Measurements from ENCODE around the gene NTRK1.
A peak's percentile ranks its signal among the peaks of the same experiment; 100 is the strongest.

The NTRK1 gene

DNA sequence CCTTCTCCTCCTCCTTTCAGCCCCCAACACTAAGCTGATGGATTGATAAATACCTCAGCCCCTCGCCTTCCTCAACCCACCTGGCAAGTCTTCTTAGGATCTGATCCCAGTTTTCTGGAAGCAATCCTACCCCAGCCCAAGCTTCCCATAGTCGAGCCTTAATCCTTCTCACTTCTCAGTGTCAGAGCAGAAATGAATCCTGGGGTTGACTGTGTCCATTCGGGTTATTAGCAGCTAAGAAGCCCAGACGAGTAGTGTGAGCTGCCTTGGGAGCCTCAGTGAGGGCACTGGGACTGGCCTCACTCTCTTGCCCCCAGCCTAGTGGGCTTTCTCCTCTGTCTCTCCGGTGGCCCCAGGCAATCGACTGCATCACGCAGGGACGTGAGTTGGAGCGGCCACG lies 20.4 kb downstream of the NTRK1 start:
- DNase-seq (ENCODE audit: low read depth) = no peak

DNA sequence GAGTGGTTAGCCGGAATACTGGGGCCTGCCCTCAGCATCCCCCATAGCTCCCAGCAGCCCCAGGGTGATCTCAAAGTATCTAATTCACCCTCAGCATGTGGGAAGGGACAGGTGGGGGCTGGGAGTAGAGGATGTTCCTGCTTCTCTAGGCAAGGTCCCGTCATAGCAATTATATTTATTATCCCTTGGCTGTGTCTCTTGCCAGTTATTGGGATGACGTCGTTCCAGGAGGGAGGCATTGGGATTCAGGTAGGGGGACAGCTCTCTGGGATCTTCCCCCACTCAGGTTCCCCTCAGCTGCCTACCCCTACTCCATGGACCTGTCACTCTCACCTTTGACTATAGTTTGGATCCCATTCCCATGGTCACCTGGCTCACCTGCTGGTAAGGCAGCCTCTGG lies 21.0 kb downstream of the NTRK1 start:
- no peak for DNase-seq (ENCODE audit: low read depth)

DNA sequence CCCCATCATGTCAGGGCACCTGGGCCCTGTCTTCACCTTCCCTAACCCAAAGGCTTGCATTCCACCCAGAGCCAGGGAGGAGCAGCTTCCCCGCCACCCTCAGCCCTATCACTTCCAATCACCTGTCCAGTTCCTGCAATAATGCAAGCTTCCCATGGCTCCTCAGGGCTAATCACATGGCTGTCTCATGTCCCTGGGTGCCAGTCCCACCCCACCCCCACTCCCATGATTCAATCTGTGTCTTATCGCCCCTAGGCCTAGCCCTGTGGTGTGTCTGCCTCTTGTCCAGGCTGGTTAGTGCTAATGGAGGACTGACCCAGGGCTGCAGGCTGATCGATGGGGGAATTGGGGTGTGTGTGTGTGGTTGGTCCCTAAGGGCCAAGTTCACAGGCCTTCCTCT lies 21.9 kb downstream of the NTRK1 start:
- no peak for DNase-seq (ENCODE audit: low read depth)

DNA sequence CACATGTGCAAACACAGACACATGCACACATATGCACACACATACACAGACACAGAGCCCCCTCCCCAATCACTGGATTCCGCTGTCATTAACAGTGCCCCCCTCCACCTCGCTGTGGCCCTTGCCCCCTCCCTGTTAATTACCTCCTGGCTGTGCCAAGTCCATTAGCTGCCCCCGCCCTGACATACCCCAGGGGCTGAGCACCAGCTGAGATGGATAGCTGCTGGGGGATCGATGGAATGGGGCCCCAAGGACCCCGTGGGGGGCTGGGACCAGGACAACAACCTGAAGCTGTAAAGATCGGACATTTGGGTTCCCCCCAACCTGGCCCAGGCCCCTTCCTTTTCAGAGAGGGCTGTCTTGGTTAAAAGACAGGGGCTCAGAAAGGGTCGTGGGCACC lies 23.3 kb downstream of the NTRK1 start:
- DNase-seq (ENCODE audit: low read depth) = no peak

DNA sequence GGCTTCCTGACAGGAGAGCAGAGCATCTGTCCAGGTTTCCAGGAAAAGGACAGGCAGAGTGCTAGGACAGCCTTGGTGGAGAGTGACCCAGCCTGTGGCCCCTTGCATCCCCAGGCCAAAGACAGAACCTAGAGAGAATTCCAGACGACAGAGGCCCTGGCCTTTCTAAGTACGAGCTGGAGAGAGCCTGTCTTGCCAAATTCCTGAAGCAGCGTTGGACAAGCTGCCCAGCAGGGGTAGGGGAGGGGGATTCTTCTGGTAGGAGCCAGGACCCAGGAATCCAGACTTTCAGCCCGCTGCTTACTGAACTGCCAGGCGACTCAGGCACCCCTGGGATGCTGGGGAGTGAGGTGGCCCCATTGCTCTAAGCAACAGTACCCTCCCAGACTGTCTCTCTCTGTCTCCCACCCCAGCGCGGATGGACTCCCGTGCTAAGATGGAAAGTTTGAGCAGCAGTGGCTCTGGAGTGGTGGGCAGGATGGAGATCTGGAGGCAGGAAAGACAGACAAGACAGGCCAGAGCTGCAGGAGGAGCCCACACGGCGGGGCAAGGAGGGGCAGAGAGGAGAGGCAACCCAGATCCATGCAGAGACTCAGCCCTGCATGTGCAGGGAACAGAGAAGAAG lies 24.0 kb downstream of the NTRK1 start:
- no peak for DNase-seq (ENCODE audit: low read depth)

DNA sequence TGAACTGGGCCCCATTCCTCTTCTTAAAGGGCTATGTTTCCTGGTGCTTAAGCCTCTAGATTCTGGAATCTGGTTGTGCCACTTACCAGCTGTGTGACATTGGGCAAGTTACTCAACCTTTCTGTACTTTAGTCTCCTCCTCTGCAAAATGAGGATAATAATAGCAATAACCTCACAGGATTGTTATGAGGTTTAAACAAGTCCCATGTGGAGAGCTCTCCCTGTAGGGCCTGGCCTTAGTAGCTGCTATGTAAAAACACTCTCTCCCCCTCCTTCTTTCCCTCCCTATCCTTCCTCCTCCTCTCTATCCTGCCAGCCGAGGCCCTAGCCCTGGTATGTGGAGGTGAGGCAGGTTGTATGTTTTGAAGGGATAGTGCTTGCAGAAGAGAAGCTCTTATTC lies 24.6 kb downstream of the NTRK1 start:
- no peak for DNase-seq (ENCODE audit: low read depth)

DNA sequence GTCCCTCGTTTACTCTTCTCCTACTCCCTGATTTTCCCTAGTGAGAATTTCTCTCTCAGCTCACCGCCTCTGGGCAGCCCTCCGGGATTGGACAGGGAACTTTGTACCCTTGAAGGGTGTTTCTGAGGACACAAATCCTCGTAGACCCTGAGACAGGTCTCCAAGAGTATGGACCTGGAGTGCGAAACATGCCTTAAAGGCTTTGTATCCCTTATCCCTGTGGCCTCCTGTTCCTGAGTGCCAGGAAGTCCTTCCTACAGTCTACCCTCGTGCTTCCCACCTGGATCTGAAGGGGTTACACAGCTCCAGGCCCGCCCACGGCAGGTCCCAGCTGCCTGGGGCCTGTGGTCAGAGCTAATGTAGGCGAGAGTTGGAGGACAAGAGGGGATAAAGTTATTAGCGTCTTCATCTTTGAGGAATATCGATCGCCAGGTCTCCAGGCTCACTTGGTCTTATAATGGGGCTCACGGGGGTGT lies 25.3 kb downstream of the NTRK1 start:
- DNase-seq (ENCODE audit: low read depth) = no peak

DNA sequence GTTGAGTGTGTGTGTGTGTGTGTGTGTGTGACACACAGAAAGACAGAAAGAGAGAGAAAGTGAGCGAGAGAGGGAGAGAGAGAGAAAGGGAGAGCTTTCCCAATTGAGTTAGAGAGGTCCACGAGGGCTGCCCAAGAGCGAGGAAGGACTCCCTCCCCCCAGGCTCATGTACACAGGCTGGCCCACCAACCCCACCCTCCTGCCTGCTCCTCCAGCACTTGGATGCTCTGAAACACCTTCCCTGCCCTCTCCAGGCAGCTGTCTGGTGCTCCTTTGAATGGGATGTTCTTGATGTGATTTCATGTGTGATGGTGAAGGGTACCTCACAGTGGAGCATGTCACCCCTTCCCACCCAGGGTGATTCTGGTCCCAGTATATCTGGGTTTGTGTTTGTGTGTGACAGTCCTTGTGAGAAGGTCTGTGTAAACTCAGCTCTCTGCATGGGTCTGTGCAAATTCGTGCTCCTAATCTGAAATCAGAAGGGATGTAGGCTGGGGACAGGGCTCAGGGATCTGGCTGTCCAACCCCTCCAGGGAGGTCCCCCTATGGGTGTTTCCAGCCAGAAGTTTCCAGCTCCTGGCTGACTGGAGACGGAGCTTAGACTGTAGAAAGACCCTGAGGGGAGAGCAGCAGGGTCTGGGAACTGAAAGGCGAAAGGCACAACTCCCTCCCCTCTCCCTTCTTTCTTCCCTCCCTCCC lies 26.1 kb downstream of the NTRK1 start:
- no peak for DNase-seq (ENCODE audit: low read depth)

DNA sequence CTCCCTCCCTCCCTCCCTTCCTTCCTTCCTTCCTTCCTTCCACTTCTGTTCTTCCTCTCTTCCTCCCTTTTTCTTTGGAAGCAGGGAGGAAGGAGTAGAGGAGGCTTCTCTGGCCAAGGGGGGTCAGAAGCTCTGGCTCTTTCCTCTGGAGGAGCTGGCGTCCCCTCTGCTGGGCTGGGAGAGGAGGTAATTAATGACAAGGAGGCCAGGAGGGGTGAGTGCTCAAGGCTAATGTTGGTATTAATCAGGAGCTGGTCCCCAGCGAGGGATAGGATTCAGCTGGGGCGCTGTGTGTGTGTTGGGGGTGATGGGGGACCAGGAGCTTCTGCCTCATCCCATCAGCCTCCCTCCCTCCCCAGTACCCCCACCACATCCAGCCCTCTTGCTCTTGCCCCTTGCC lies 26.7 kb downstream of the NTRK1 start:
- DNase-seq (ENCODE audit: low read depth) = no peak

DNA sequence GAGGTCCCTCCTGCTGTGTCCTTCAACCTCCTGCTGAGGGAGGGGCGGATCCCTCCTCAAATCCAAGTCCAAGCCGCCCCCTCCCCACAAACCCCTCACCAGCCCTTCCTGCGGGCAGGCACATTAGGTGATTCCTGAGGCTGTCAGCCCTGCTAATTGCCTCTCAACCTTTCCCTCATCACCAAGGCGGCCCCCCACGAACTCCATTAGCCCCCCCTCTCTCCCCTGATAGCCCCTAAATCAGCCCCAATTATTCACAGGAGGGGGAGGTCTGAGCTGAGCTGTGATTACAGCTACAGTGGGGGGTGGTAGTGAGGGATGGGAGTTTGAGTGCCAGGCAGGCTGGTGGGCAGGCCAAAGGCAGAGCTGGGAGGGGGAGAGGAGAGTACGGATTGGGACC lies 27.1 kb downstream of the NTRK1 start:
- no peak for DNase-seq (ENCODE audit: low read depth)

DNA sequence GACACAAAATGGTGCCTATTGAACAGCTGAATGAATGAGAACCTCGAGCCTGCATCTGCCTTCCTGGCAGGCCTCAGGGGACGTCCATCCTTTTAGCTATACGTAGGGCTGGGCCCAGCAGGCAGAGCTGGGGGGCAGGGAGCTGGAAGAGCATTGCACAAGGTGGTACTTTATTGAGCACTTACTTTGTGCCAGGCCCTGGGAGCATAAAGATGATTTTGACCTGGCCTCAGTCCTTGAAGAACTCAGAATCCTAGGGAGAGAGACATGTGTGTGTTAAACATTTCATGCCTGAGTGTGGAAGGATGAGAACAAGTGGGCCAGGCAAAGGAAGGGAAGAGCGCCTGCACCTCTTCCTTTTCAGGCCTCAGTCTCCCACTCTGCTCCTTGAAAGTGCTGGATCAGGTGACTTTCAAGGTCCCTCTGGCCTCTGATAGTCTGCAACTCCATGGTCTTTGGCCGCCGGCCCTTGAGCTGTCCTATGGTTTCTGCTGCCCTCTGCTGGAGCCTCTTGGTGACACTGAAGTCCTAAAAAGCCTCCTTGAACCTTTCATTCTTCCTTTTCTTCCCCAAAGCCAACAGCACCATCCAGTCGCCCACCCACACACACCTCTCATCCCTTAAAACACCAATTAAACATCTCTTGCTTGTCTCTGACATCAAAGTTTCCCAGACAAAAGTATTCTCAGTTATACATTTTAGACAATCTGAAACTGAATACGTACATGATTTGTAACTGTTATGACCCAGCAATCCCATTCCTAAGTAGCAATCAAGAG lies 29.3 kb downstream of the NTRK1 start:
- no peak for DNase-seq (ENCODE audit: low read depth)

DNA sequence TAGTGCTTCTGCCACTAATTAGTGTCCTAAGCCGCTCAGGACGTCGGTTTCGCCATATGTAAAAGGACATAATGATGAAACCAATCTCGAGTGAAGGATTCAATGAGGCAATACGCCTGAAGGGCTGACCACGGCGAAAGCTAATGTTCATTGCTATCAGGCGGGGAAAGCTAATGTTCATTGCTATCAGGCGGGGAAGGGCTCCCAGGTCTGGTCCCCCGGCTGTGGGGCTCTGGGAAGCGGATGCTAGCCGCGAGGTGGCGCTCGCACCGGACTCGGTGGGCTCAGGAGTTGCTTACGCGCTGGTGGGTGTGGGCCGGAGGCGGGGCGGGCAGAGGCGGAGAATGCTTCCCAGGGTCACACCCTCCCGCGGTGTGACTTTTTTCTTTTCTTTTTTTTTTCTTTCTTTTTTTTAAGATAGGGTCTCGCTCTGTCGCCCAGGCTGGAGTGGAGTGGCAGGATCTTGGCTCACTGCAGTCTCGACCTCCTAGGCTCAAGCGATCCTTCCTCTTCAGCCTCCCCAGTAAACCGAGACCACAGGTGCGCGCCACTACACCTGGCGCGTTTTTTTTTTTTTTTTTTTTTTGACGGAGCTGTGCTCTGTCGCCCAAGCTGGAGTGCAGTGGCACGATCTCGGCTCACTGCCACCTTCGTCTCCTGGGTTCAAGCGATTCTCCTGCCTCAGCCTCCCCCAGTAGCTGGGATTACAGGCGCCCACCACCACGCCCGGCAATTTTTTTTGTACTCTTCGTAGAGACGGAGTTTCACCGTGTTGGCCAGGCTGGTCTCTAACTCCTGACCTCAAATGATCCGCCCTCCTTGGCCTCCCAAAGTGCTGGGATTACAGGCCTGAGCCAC lies 31.8 kb downstream of the NTRK1 start:
- peak; percentile 86 for DNase-seq (ENCODE audit: low read depth)

DNA sequence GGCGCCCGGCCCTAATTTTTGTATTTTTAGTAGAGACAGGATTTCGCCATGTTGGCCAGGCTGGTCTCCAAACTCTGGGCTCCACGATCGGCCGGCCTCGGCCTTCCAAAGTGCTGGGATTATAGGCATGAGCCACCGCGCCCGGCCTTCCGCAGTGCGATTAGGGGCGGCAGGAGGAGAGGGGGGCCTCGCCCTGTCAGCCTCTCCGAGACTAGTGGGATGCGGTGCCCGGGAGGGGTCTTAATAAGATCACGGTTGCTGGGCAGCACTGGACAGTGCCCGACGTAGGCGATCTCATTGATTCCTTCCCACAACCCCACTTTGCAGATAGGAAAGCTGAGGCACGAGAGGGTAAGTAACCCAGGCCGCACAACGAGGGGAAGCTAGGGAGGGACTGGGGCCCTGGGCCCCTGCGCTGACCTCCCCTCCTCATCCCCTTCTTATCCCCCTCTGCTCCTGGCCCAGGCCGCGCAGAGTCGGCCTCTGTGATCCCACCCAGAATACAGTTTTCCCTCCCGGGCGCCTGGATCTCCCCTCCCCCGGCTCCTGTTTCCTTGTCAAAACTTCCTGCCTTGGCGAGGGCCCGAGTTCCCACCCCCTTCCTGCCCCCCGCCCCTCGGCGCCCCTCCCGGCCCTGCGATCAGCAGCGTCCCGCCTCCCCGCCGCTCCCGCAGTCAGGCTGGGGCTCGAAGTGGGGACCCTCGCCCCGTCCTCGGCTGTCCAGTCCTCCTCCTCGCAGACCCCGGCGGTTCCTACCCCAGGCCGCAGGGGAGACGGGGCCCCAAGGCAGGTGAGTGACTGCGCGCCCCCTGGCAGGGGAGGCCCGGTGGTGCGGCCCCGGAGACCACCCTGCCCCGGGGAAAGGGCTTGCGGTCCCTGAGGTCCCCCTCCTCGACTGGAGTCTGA lies 32.6 kb downstream of the NTRK1 start, which contains the start of gene PEAR1:
PEAR1 (plus strand) TSS at position 671 of the 906 bp plus-strand sequence. CDS start 10,209 bp downstream, outside the sequence.
- DNase-seq (ENCODE audit: low read depth) = no peak

DNA sequence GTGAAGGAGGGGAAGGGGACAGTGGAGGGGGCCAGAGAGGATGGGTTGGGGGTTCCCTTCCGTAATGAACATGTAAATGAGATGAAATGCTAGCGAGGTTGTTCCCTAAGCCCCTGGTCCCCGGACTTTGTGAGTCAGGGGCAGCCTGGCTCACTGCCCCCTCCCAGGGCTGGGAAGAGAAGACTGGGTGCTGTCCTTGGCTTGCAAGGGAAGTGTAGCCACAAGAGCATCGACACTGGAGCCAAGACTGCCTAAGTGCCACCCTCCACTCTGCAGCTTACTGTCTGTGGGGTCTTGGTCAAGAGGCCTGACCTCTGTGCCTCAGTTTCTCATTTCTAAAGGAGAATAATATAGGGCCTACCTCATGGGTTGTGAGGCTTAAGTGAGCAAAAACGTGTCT lies 33.3 kb downstream of the NTRK1 start:
- DNase-seq (ENCODE audit: low read depth) = no peak

DNA sequence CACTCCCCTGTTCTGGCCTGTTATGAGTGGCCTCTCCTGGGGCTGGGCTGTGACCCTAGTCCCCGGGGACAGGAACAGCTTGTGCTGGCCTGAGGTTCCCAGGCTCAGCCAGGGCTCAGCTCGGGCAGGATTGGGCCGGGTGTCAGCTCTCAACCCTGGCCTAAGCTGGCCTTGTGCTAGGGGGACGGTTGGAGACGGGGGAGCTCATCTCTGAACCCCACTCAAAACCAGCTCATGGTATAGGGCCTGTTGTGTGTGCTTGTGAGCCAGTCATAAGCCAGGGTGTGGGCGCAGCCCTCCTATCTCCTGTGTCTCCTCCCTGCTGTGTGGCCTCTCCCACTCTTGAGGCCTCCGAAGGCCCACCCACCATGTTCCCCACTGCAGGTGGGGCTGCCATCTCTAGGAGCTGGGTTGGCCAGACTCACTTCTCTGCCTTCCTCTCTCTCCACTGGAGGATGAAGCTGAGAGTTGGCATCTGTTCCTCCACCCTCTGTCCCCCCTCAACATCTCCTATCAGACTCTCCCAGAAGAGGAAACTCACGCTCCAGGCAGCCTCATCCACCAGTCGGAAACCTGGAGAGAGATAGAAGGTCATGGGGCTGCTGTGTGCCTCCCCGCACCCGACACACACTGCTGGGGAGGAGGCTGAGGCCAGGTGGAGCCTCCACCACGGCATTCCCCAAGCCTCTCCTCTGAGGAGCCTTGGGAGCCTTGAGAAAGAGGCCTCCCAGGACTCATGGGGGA lies 34.2 kb downstream of the NTRK1 start:
- peak; percentile 97 for DNase-seq (ENCODE audit: low read depth)

DNA sequence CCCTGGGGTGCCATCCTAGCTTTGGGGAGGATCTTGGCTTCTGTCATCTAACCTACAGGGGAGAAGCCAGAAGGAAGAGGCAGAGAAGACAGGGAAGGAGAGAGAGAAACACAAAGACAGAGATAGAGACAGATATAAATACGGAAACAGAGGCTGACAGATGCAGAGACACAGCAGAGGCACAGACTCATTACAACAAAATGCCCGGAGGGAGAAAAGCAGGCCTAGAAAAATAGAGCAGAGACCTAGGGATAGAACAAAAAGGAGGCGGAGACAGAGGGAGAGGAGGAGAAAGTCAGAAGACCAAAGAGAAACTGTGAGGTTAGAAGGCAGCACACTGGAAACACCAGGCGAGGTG lies 34.8 kb downstream of the NTRK1 start:
- no peak for DNase-seq (ENCODE audit: low read depth)

DNA sequence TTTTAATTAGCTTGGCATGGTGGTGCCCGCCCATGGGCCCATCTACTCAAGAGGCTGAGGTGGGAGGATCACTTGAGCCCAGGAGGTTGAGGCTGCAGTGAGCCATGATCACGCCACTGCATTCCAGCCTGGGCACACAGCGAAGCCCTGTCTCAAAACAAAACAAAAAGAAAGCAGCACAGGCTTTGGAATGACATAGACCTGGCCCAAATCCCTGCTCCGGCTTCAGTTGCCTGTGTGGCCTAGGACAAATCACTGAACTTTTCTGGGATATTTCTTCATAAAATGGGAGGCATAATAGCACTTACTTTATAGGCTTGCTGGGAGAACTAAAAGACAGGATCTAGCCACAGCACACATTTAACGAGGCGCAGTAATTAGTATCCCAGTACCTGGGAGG lies 35.3 kb downstream of the NTRK1 start:
- no peak for DNase-seq (ENCODE audit: low read depth)

DNA sequence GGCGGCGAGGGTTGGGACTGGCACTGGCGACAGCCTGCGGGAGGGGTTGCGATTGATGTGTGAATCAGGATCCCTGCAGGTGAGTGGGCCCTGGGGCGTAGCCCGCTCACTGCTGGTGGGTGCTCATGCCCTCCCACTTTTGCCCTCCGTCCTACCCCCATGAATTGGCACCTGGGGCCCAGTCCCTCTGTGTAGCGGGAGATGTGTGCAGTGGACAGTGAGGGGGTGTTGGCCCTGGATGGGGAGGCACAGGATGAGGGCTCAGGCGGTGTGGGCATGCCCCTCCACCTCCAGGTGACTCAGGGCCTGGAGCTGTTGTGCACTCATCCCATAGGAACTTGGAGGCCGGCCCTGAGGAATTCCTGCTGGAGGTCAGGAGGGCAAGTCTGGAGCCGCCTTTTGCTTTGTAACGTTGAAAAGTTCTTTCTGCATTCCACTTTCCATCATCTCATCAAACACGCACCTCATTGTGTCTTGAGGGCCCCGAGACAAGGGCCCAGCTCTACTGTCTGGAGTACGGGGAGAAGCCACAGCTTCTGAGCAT lies 35.9 kb downstream of the NTRK1 start:
- DNase-seq (ENCODE audit: low read depth) = no peak

DNA sequence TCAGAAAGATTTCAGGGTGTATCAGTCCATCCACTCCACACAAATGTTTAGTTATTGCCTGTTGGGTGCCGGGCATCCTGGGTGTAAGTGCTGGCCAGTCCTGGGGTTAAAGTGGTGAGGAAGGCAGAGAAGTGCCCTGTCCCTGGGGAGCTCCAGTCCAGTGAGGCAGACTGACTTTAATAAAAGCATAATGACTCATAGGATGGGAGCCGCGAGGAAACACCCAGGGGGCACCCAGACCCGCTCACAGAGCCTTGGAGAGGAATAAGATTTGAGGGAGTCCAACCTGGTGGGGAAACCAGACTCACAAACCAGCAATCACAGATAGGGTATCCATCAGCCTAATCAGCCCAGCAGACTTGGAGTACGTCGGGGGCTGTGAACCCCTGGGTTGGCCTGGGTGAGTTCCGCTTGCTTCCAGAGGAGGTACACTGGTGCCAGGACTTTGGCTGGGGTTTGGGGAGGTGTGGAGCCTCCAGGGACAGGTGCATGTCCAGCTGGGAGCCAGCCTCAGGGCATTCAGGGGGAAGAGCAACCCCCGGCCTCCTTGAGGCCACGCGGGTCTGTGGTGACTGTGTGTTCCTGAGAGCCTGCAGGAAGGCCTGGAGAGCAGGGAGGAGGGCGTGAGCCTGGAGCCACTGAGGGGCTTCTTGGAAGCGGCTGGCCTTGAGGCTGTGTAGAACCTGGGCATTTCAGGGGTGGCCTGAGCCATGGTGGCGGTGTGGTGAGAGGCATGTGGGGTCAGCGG lies 36.6 kb downstream of the NTRK1 start:
- no peak for DNase-seq (ENCODE audit: low read depth)
